GM23338 (cell line): ENCODE data around the gene FBXO45.

Source experiments
- CREB1 ChIP-seq: fragments of 250-450 bp; sonication (Bioruptor Pico); IDR thresholded peaks from 2 replicates; pipeline ENCODE4 v1.5.0; 2020; ENCODE audit warnings: low read depth, mild to moderate bottlenecking, moderate library complexity
- EZH2 ChIP-seq: fragments of 200-600 bp; sonication (generic); IDR thresholded peaks from one replicate; pipeline ENCODE4 v1.8.0; 2017; ENCODE audit warnings: antibody characterized with exemption, mild to moderate bottlenecking, low read depth; ENCODE audit not compliant: unreplicated experiment
- EZH2phosphoT487 ChIP-seq: fragments of 200-600 bp; sonication (generic); IDR thresholded peaks from one replicate; pipeline ENCODE4 v1.8.1; 2018; ENCODE audit warnings: antibody characterized with exemption; ENCODE audit not compliant: unreplicated experiment
- JUNB ChIP-seq: IDR thresholded peaks from one replicate; pipeline ENCODE4 v1.6.1; 2016; ENCODE audit warnings: antibody characterized with exemption; ENCODE audit not compliant: unreplicated experiment
- NANOG ChIP-seq: IDR thresholded peaks from 2 replicates; pipeline ENCODE4 v1.6.1; 2016; ENCODE audit warnings: antibody characterized with exemption, borderline replicate concordance
- POLR2AphosphoS5 ChIP-seq: IDR thresholded peaks from 2 replicates; pipeline ENCODE4 v1.6.1; 2016; ENCODE audit warnings: antibody characterized with exemption, low read depth
- ZNF331 ChIP-seq: fragments of 250-450 bp; sonication (Bioruptor Pico); IDR thresholded peaks from 2 replicates; pipeline ENCODE4 v1.5.0; 2020; ENCODE audit warnings: low read depth, mild to moderate bottlenecking, moderate library complexity
- TF ChIP-seq, protein P1 (sequence below): IDR thresholded peaks from one replicate; pipeline ENCODE4 v1.6.1; 2018; ENCODE audit warnings: antibody characterized with exemption; ENCODE audit not compliant: unreplicated experiment
- TF ChIP-seq, protein P2 (sequence below), 2 experiments: fragments of 200-600 bp in 1 of 2; sonication (generic) in 1 of 2; conservative IDR thresholded peaks; 2 replicates each; pipeline versions ENCODE4 v1.5.1 to v1.6.1; 2016 to 2017; ENCODE audit warnings: antibody characterized with exemption in 2 of 2, low read depth in 2 of 2, mild to moderate bottlenecking in 2 of 2, moderate library complexity in 1 of 2
- TF ChIP-seq, protein P3 (sequence below): IDR thresholded peaks from 2 replicates; pipeline ENCODE4 v1.6.1; 2016; ENCODE audit warnings: antibody characterized with exemption

DNA sequence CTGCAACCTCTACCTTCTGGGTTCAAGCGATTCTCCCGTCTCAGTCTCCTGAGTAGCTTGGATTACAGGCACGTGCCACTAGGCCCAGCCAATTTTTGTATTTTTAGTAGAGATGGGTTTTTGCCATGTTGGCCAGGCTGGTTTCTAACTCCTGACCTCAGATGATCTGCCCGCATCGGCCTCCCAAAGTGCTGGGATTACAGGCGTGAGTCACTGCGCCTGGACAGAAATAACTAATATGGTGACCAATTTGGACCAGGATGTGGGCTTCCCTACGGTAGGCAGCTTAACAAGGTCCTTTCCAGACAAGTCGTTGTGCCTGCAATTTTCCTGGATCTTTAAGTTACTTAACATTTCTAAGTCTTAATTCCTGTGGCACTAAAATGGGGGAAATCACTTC lies 14.9 kb upstream of the FBXO45 start:
- TF ChIP-seq, protein P1, sequence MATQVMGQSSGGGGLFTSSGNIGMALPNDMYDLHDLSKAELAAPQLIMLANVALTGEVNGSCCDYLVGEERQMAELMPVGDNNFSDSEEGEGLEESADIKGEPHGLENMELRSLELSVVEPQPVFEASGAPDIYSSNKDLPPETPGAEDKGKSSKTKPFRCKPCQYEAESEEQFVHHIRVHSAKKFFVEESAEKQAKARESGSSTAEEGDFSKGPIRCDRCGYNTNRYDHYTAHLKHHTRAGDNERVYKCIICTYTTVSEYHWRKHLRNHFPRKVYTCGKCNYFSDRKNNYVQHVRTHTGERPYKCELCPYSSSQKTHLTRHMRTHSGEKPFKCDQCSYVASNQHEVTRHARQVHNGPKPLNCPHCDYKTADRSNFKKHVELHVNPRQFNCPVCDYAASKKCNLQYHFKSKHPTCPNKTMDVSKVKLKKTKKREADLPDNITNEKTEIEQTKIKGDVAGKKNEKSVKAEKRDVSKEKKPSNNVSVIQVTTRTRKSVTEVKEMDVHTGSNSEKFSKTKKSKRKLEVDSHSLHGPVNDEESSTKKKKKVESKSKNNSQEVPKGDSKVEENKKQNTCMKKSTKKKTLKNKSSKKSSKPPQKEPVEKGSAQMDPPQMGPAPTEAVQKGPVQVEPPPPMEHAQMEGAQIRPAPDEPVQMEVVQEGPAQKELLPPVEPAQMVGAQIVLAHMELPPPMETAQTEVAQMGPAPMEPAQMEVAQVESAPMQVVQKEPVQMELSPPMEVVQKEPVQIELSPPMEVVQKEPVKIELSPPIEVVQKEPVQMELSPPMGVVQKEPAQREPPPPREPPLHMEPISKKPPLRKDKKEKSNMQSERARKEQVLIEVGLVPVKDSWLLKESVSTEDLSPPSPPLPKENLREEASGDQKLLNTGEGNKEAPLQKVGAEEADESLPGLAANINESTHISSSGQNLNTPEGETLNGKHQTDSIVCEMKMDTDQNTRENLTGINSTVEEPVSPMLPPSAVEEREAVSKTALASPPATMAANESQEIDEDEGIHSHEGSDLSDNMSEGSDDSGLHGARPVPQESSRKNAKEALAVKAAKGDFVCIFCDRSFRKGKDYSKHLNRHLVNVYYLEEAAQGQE: no peak
- TF ChIP-seq, protein P2, sequence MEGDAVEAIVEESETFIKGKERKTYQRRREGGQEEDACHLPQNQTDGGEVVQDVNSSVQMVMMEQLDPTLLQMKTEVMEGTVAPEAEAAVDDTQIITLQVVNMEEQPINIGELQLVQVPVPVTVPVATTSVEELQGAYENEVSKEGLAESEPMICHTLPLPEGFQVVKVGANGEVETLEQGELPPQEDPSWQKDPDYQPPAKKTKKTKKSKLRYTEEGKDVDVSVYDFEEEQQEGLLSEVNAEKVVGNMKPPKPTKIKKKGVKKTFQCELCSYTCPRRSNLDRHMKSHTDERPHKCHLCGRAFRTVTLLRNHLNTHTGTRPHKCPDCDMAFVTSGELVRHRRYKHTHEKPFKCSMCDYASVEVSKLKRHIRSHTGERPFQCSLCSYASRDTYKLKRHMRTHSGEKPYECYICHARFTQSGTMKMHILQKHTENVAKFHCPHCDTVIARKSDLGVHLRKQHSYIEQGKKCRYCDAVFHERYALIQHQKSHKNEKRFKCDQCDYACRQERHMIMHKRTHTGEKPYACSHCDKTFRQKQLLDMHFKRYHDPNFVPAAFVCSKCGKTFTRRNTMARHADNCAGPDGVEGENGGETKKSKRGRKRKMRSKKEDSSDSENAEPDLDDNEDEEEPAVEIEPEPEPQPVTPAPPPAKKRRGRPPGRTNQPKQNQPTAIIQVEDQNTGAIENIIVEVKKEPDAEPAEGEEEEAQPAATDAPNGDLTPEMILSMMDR (conservative IDR thresholded peaks at IDR 0.05; ENCODE audit: low read depth in 2 of 2): no peak
- TF ChIP-seq EZH2 (no peak), CREB1 (CRISPR knock-in tag) (no peak), POLR2AphosphoS5 (no peak), EZH2phosphoT487 (no peak), NANOG (no peak), JUNB (no peak), ZNF331 (CRISPR knock-in tag) (no peak)
- TF ChIP-seq, protein P3, sequence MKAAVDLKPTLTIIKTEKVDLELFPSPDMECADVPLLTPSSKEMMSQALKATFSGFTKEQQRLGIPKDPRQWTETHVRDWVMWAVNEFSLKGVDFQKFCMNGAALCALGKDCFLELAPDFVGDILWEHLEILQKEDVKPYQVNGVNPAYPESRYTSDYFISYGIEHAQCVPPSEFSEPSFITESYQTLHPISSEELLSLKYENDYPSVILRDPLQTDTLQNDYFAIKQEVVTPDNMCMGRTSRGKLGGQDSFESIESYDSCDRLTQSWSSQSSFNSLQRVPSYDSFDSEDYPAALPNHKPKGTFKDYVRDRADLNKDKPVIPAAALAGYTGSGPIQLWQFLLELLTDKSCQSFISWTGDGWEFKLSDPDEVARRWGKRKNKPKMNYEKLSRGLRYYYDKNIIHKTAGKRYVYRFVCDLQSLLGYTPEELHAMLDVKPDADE: no peak
